ENCODE results near the gene BST1. TPM values are rescaled to one million over a fixed set of nuclear protein-coding genes. Genes with fewer than 3 reads are reported as not detected.
"Not testable (repeated sequence)": the region's sequence is repeated elsewhere in the genome, so short reads cannot be mapped to it uniquely, and the experiment has no call there.

BST1 gene
- total RNA-seq, 4 donors from 2014 or later: 2.0 to 7.5 (median 5.5) TPM

DNA sequence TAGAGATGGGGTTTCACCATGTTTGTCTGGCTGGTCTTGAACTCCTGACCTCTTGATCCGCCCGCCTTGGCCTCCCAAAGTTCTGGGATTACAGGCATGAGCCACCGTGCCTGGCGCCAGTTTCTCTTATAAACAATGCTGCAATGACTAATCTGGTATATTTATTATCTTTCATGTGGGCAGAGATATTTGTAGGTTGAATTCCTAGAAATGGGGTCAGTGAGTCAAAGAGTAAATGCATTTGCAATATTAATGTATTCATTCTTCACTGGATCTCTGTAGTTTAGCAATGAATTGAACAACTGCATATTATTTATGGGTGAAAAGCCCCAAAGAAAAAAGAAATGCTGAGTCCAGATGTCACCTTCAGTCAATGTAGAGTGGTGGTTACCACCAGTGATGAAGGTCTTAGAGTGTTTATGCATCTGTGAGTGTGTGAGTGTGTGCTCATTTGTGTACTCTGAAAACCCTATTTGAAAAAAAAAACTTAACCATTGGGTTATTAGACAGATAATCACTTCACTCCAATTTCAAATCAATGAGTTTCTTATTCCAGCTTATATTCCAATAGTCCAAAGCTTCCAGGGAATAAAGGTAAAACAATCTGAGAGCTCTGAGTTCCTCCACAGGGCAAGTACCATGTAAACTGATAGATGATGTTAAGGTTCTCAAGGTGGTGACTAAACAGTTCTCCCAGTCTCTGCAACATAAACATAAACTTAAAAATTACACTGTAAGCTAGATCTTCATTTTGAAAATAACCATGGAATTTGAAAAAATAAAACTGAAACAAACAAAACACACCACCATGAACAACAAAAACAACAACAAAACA lies 52.7 kb downstream of the BST1 start:
- TF ChIP-seq POLR2A (IDR thresholded peaks at IDR 0.05): no peak
- Histone ChIP-seq H3K27me3 (no peaks in the 10 kb centered on the region), H3K4me1 (no peaks in the 10 kb centered on the region), H3K27ac (no peak overlapping the region), H3K36me3 (no peaks in the 10 kb centered on the region), H3K4me3 (replicated peaks in 1 of 3) (no peak overlapping the region), H3K9me3 (no peaks in the 10 kb centered on the region)
- DNase-seq: no peak
- intact Hi-C loops (cut with DNase I): no loop called here
- WGBS, 2 donors: 88 to 92% methylated on average over 4 of the region's 4 CpGs

DNA sequence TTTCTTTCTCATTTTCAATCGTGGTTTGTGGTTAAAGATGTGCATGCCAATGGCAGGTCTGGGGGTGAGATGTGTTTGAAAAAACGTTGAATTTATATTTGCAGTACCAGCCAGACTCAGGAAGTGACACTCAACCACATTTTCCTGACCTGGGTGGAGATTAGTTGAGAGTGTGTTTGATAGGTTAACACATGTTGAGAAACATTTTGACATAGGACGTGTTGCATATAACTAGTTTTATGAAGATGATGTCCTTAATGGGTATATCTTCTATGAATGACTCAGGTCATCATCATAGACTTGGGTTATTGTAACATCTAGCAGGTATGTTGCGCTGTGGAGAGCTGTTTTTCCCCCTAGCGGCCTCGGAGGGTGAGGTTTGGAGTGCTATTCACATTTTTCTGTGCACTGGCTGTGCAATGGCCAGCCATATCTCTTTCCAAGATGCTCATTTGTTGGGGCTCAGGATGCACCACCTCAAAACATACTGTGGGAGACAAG lies 53.5 kb downstream of the BST1 start:
- no peaks in the 10 kb centered on the region for H3K36me3 ChIP-seq
- intact Hi-C loops (cut with DNase I): no loop called here
- no peaks in the 10 kb centered on the region for H3K9me3 ChIP-seq
- peak in 1 of 2 donors; percentile 20 for DNase-seq
- no peak overlapping the region for H3K27ac ChIP-seq
- no peaks in the 10 kb centered on the region for H3K27me3 ChIP-seq
- no peak overlapping the region for H3K4me3 ChIP-seq (replicated peaks in 1 of 3)
- 35 to 56% methylated on average over 6 of the region's 6 CpGs for WGBS, 2 donors
- H3K4me1 ChIP-seq: no peaks in the 10 kb centered on the region
- TF ChIP-seq, protein P1, sequence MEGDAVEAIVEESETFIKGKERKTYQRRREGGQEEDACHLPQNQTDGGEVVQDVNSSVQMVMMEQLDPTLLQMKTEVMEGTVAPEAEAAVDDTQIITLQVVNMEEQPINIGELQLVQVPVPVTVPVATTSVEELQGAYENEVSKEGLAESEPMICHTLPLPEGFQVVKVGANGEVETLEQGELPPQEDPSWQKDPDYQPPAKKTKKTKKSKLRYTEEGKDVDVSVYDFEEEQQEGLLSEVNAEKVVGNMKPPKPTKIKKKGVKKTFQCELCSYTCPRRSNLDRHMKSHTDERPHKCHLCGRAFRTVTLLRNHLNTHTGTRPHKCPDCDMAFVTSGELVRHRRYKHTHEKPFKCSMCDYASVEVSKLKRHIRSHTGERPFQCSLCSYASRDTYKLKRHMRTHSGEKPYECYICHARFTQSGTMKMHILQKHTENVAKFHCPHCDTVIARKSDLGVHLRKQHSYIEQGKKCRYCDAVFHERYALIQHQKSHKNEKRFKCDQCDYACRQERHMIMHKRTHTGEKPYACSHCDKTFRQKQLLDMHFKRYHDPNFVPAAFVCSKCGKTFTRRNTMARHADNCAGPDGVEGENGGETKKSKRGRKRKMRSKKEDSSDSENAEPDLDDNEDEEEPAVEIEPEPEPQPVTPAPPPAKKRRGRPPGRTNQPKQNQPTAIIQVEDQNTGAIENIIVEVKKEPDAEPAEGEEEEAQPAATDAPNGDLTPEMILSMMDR (IDR thresholded peaks at IDR 0.05): peak in 2 of 6 experiments; percentile 23 to 27
- TF ChIP-seq POLR2A (IDR thresholded peaks at IDR 0.05): no peak

DNA sequence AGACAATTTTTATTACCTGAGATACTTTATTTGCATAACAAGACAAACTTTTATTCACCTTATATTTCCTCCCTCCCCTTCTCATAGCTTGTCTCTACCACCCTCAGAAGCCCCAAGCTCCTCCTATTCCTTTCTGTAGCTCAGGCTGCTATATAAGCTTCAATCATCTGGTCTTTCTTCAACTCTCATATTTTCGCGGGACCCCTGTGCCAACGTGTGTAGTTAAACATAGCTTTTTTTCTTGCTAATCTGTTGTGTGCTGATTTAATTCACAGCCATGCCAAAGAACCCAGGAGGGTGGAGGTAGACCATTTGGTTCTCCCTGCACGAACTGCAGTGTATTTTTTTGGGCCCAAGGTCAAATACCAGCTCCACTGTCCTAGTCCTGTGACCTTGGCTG lies 54.2 kb downstream of the BST1 start:
- Histone ChIP-seq H3K27ac (no peak overlapping the region), H3K4me3 (replicated peaks in 1 of 3) (no peak overlapping the region), H3K27me3 (no peaks in the 10 kb centered on the region), H3K9me3 (no peaks in the 10 kb centered on the region), H3K36me3 (no peaks in the 10 kb centered on the region), H3K4me1 (no peaks in the 10 kb centered on the region)
- DNase-seq: no peak
- intact Hi-C loops (cut with DNase I): no loop called here
- WGBS, 2 donors: 71 to 79% methylated on average over 4 of the region's 4 CpGs
- TF ChIP-seq POLR2A (IDR thresholded peaks at IDR 0.05): no peak
- TF ChIP-seq, protein P1 (IDR thresholded peaks at IDR 0.05): no peak

DNA sequence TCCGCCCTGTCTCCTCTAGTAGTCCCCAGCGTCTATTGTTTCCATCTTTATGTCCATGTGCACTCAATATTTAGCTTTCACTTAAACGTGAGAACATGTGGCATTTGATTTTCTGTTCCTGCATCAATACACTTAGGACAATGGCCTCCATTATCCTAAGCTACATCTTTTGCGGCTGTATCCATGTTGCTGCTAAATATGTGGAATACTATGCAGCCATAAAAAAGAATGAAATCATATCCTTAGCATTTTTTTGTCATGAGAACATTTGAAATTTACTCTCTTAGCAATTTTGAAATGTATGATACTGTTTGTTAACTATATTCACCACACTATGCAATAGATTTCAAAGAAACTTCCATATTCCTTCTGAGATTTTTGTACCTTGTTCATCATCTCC lies 55.4 kb downstream of the BST1 start:
- intact Hi-C loops (cut with DNase I): no loop called here
- no peak overlapping the region for H3K27ac ChIP-seq
- no peaks in the 10 kb centered on the region for H3K36me3 ChIP-seq
- TF ChIP-seq, protein P1 (IDR thresholded peaks at IDR 0.05): no peak
- no peak for TF ChIP-seq POLR2A (IDR thresholded peaks at IDR 0.05)
- H3K27me3 ChIP-seq: no peaks in the 10 kb centered on the region
- DNase-seq: no peak
- no peaks in the 10 kb centered on the region for H3K4me1 ChIP-seq
- 96% methylated on average over 4 of the region's 4 CpGs for WGBS, 2 donors
- H3K9me3 ChIP-seq: no peaks in the 10 kb centered on the region
- no peak overlapping the region for H3K4me3 ChIP-seq (replicated peaks in 1 of 3)

DNA sequence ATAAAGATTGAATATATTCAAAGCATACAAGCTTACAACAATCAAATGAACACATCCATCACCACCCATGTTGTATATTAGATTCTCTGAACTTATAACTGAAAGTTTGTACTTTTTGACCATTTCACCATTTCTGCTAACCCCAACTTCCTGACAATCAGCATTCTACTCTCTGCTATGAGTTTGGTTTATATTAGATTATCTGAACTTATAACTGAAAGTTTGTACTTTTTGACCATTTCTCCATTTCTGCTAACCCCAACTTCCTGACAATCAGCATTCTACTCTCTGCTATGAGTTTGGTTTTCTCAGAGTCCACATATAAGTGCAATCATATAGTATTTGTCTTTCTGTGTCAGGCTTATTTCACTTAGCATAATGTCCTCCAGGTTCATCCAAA lies 59.6 kb downstream of the BST1 start:
- H3K27me3 ChIP-seq; H3K9me3 ChIP-seq; intact Hi-C loops (cut with DNase I); H3K27ac ChIP-seq; H3K4me1 ChIP-seq; H3K4me3 ChIP-seq (replicated peaks in 1 of 3); H3K36me3 ChIP-seq; DNase-seq: not testable (repeated sequence)

DNA sequence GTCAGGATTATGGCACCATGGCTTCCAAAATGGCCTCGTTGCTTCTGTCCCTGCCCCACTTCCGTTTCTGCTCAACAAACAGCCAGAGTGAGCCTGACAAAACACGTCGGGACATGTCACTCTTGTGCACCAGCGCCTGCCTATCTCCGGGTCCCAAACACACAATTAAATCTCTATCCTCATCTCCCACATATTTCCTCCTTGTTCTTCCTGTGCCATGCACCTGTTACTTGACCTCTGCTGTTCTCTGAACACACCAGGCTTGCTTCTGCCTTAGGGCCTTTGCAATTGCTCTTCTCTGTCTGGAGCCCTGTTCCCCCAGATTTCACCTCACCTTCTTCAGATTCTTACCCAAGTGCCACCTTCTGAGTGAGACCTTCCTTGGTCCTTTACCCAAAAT lies 62.5 kb downstream of the BST1 start:
- Histone ChIP-seq H3K36me3 (no peaks in the 10 kb centered on the region), H3K9me3 (no peaks in the 10 kb centered on the region), H3K4me3 (replicated peaks in 1 of 3) (no peak overlapping the region), H3K27ac (no peak overlapping the region), H3K4me1 (no peaks in the 10 kb centered on the region), H3K27me3 (no peaks in the 10 kb centered on the region)
- 69 to 78% methylated on average over 6 of the region's 6 CpGs for WGBS, 2 donors
- DNase-seq: no peak
- TF ChIP-seq POLR2A (IDR thresholded peaks at IDR 0.05): no peak
- TF ChIP-seq, protein P1 (IDR thresholded peaks at IDR 0.05): no peak
- intact Hi-C loops (cut with DNase I): no loop called here
